Thyroid gland (tissue), 4 donors: ENCODE data around the gene NIPBL. TPM values are rescaled to one million over a fixed set of nuclear protein-coding genes. Genes with fewer than 3 reads are reported as not detected.

Source experiments
- DNase-seq, 2 donors: peaks; one replicate each; pipeline ENCODE4 v3.0.0-alpha.2; 2019
- H3K27ac ChIP-seq, 3 donors: fragments of 200-600 bp; sonication (generic); 1 replicate in 2 of 3; 2 replicates in 1 of 3; pipeline ENCODE4 v1.5.1; 2016 to 2019; ENCODE audit warnings: mild to moderate bottlenecking in 1 of 3, moderate library complexity in 1 of 3
- H3K27me3 ChIP-seq: fragments of 200-600 bp; sonication (generic); one replicate; pipeline ENCODE4 v1.5.1; 2019
- H3K36me3 ChIP-seq, 2 donors: fragments of 200-600 bp; sonication (generic); one replicate each; pipeline ENCODE4 v1.5.1; 2016 to 2019
- H3K4me1 ChIP-seq, 2 donors: fragments of 200-600 bp; sonication (generic); one replicate each; pipeline ENCODE4 v1.5.1; 2017 to 2019
- H3K4me3 ChIP-seq, 3 donors: fragments of 200-600 bp; sonication (generic); replicated peaks in 1 of 3; 1 replicate in 2 of 3; 2 replicates in 1 of 3; pipeline ENCODE4 v1.5.1; 2016; ENCODE audit warnings: mild to moderate bottlenecking in 1 of 3
- H3K9me3 ChIP-seq: fragments of 200-600 bp; sonication (generic); one replicate; pipeline ENCODE4 v1.5.1; 2017
- CTCF ChIP-seq, 6 experiments: fragments of 200-600 bp in 3 of 6; fragments of 450-650 bp in 3 of 6; sonication (generic) in 3 of 6; IDR thresholded peaks; one replicate each; pipeline ENCODE4 v1.5.1; 2016 to 2019; ENCODE audit warnings: antibody characterized with exemption in 6 of 6, mild to moderate bottlenecking in 2 of 6, inconsistent platforms in 1 of 6, moderate library complexity in 1 of 6
- POLR2A ChIP-seq, 2 donors: fragments of 450-650 bp; IDR thresholded peaks; one replicate each; pipeline ENCODE4 v1.6.1; 2017; ENCODE audit warnings: antibody characterized with exemption in 2 of 2, mild to moderate bottlenecking in 2 of 2, moderate library complexity in 1 of 2
- WGBS, 2 donors: methylation state at CpG; one replicate each; pipeline ENCODE4 v1.1.5; 2017; 5-methylcytosine and 5-hydroxymethylcytosine counted together
- intact Hi-C: fragments of 100-400 bp; cut with DNase I; formaldehyde crosslinking; loops from one replicate; pipeline ENCODE4 v1.15.1; 2023
- total RNA-seq, 4 donors: library from RNA; depleted of rRNA; stranded (reverse); fragments of >200 nt; gene quantifications; one replicate each; pipeline ENCODE4 v1.2.3, GENCODE V29; 2016

NIPBL gene
- total RNA-seq = 100 to 1,000 TPM in 1 of 4 donors, 10 to 100 TPM in 3; 62.1 to 145 (median 87.8) TPM

- Histone ChIP-seq H3K27me3 (no peaks in the 10 kb centered on the region), H3K36me3 (no peaks in the 10 kb centered on the region), H3K4me1 (peaks cover 33 to 35% of the 10 kb centered on the region in 2 donors), H3K27ac (peak within 1 kb of the TSS; percentile 98), H3K9me3 (no peaks in the 10 kb centered on the region), H3K4me3 (peak within 1 kb of the TSS; percentile 94 to 98 (median 96))
- DNase-seq = peak; percentile 92 to 94
- WGBS, 2 donors = 0 to 1% methylated on average over 37 to 42 of the region's 73 CpGs
- no peak for TF ChIP-seq CTCF (IDR thresholded peaks at IDR 0.05)
- peak; percentile 69 to 93 for TF ChIP-seq POLR2A (IDR thresholded peaks at IDR 0.05)
- intact Hi-C loops = no loop called here
These were observed at the start of gene NIPBL for GRCh38 chr5:36876299-36876964. Gene NIPBL (plus strand): TSS chr5:36876769. CDS start chr5:36953697, 76,928 bp downstream.

GRCh38 chr5:36832274-36832673 lies 44.3 kb upstream of the NIPBL start:
- Histone ChIP-seq H3K36me3 (no peaks in the 10 kb centered on the region), H3K4me3 (no peak overlapping the region), H3K9me3 (no peaks in the 10 kb centered on the region), H3K27ac (peak overlapping the region; percentile 29 to 45 (median 41)), H3K4me1 (peaks cover 23 to 34% of the 10 kb centered on the region in 2 donors), H3K27me3 (no peaks in the 10 kb centered on the region)
- whole genome bisulfite sequencing, 2 donors = 74 to 82% methylated on average over 2 of the region's 2 CpGs
- DNase-seq = no peak
- intact Hi-C loops = no loop called here
- TF ChIP-seq CTCF (IDR thresholded peaks at IDR 0.05) (no peak), POLR2A (IDR thresholded peaks at IDR 0.05) (no peak)

- Histone ChIP-seq H3K27me3 (no peaks in the 10 kb centered on the region), H3K4me3 (no peak overlapping the region), H3K4me1 (peaks cover 20 to 30% of the 10 kb centered on the region in 2 donors), H3K36me3 (no peaks in the 10 kb centered on the region), H3K9me3 (no peaks in the 10 kb centered on the region), H3K27ac (no peak overlapping the region)
- WGBS, 2 donors = 65 to 76% methylated on average over 1 of the region's 1 CpG
- no peak for DNase-seq
- intact Hi-C loops = no loop called here
- TF ChIP-seq POLR2A (IDR thresholded peaks at IDR 0.05) (no peak), CTCF (IDR thresholded peaks at IDR 0.05) (no peak)
These were observed 39.7 kb upstream of the NIPBL start for GRCh38 chr5:36836831-36837230.

- intact Hi-C loops = no loop called here
- Histone ChIP-seq H3K27ac (no peak overlapping the region), H3K36me3 (no peaks in the 10 kb centered on the region), H3K4me3 (no peak overlapping the region), H3K27me3 (no peaks in the 10 kb centered on the region), H3K4me1 (peaks cover 6 to 8% of the 10 kb centered on the region in 2 donors), H3K9me3 (no peaks in the 10 kb centered on the region)
- DNase-seq = no peak
- WGBS, 2 donors = 83 to 88% methylated on average over 5 of the region's 5 CpGs
- no peak for TF ChIP-seq POLR2A (IDR thresholded peaks at IDR 0.05)
- no peak for TF ChIP-seq CTCF (IDR thresholded peaks at IDR 0.05)
These were observed 36.8 kb upstream of the NIPBL start for GRCh38 chr5:36839489-36840476.
